Endothelial cell of umbilical vein (primary cell): ENCODE data around the gene SEMA4D.

Source experiments
- EZH2 ChIP-seq: IDR thresholded peaks from 2 replicates; pipeline ENCODE4 v1.6.1; 2012; ENCODE audit warnings: borderline replicate concordance, low read depth, mild to moderate bottlenecking, moderate library complexity, low read length, inconsistent platforms; ENCODE audit not compliant: severe bottlenecking
- POLR2AphosphoS5 ChIP-seq: IDR thresholded peaks from 2 replicates; pipeline ENCODE4 v1.6.1; 2012; ENCODE audit warnings: low read depth, mild to moderate bottlenecking, control low read depth, low read length, moderate library complexity; ENCODE audit not compliant: insufficient read depth

GRCh38 chr9:89359751-89360261, 138.1 kb downstream of the SEMA4D start:
- no peak for TF ChIP-seq POLR2AphosphoS5
- no peak for TF ChIP-seq EZH2
